PC-9 (cell line): ENCODE measurements around the gene SORCS2. TPM values are rescaled to one million over a fixed set of nuclear protein-coding genes. Genes with fewer than 3 reads are reported as not detected.

Source experiments
- BruUV-seq: library from RNA; stranded (reverse); fragments of 400-500 nt; replicated peaks from 2 replicates; lab custom pipeline; 2021; lab: Mats Ljungman, UMichigan
- CTCF ChIA-PET: fragments of 300-600 bp; sonication (Branson Sonifier 250); formaldehyde crosslinking; loops from one replicate; lab custom pipeline; 2022; ENCODE audit warnings: antibody characterized with exemption; lab: Charles Lee
- POLR2A ChIA-PET: fragments of 300-600 bp; sonication (Branson Sonifier 250); formaldehyde crosslinking; loops from one replicate; lab custom pipeline; 2022; ENCODE audit warnings: antibody characterized with exemption; ENCODE audit not compliant: unreplicated experiment; lab: Charles Lee
- DNase-seq, 2 experiments: peaks; one replicate each; pipeline versions ENCODE4 v3.0.0 to v3.0.0-alpha.2; 2015 to 2022; ENCODE audit warnings: mixed read lengths in 1 of 2
- H2AFZ ChIP-seq: fragments of 200-600 bp; sonication (generic); 2 replicates; pipeline ENCODE4 v1.8.1; 2017; ENCODE audit warnings: antibody characterized with exemption
- H3F3A ChIP-seq: fragments of 200-600 bp; sonication (generic); 2 replicates; pipeline ENCODE4 v1.8.1; 2017; ENCODE audit warnings: antibody characterized with exemption, mild to moderate bottlenecking, low read depth; ENCODE audit not compliant: insufficient read depth
- H3K27ac ChIP-seq: fragments of 200-600 bp; sonication (generic); 2 replicates; pipeline ENCODE4 v1.6.1; 2016; ENCODE audit warnings: mixed run types
- H3K27me3 ChIP-seq: fragments of 200-600 bp; sonication (generic); 2 replicates; pipeline ENCODE4 v1.6.1; 2016; ENCODE audit warnings: low read depth, mixed run types; ENCODE audit not compliant: insufficient read depth
- H3K36me3 ChIP-seq: fragments of 200-600 bp; sonication (generic); 2 replicates; pipeline ENCODE4 v1.6.1; 2016; ENCODE audit warnings: low read depth, mixed run types
- H3K4me1 ChIP-seq: fragments of 200-600 bp; sonication (generic); replicated peaks from 2 replicates; pipeline ENCODE4 v1.6.1; 2016; ENCODE audit warnings: mixed run types; ENCODE audit not compliant: insufficient read depth
- H3K4me2 ChIP-seq: fragments of 200-600 bp; sonication (generic); 2 replicates; pipeline ENCODE4 v1.6.1; 2017; ENCODE audit warnings: mixed run types
- H3K4me3 ChIP-seq: fragments of 200-600 bp; sonication (generic); 2 replicates; pipeline ENCODE4 v1.6.1; 2016; ENCODE audit warnings: mixed run types
- H3K79me2 ChIP-seq: fragments of 200-600 bp; sonication (generic); 2 replicates; pipeline ENCODE4 v1.6.1; 2017; ENCODE audit warnings: low read depth, mixed run types
- H3K9me2 ChIP-seq: fragments of 200-600 bp; sonication (generic); 2 replicates; pipeline ENCODE4 v1.8.1; 2017; ENCODE audit warnings: mild to moderate bottlenecking; ENCODE audit not compliant: insufficient read depth
- H3K9me3 ChIP-seq: fragments of 200-600 bp; sonication (generic); 2 replicates; pipeline ENCODE4 v1.8.1; 2016; ENCODE audit warnings: low read depth; ENCODE audit not compliant: insufficient read depth
- H4K20me1 ChIP-seq: fragments of 200-600 bp; sonication (generic); 2 replicates; pipeline ENCODE4 v1.8.1; 2017; ENCODE audit not compliant: insufficient read depth
- CTCF ChIP-seq: fragments of 200-600 bp; sonication (generic); conservative IDR thresholded peaks from 2 replicates; pipeline ENCODE4 v1.6.1; 2017; ENCODE audit warnings: mixed run types, antibody characterized with exemption, mild to moderate bottlenecking, moderate library complexity
- EZH2 ChIP-seq: fragments of 200-600 bp; sonication (generic); IDR thresholded peaks from 2 replicates; pipeline ENCODE4 v1.8.0; 2017; ENCODE audit warnings: antibody characterized with exemption, low read depth
- intact Hi-C: fragments of 100-400 bp; cut with micrococcal nuclease; formaldehyde crosslinking; loops from one replicate; pipeline ENCODE4 v1.10.0; 2022; ENCODE audit not compliant: unreplicated experiment
- total RNA-seq: library from RNA; stranded (reverse); gene quantifications from 2 replicates; pipeline ENCODE4 v1.2.3, GENCODE V29; 2021

Gene SORCS2
- total RNA-seq, 1 experiment from 2014 or later: 25.8 TPM

- Histone ChIP-seq H3K4me2 (no peak overlapping the region), H3F3A (peaks cover 37% of the 10 kb centered on the region; the same call in 1 of the 2 replicates), H3K27me3 (no peaks in the 10 kb centered on the region), H3K4me1 (no peaks in the 10 kb centered on the region), H3K4me3 (no peak overlapping the region), H3K9me3 (no peaks in the 10 kb centered on the region), H2AFZ (no peak overlapping the region), H3K79me2 (peaks cover 49% of the 10 kb centered on the region), H4K20me1 (peaks cover 93% of the 10 kb centered on the region), H3K27ac (no peak overlapping the region), H3K9me2 (no peaks in the 10 kb centered on the region), H3K36me3 (no peaks in the 10 kb centered on the region; the same call in 1 of the 2 replicates)
- ChIA-PET POLR2A (no interaction called here), CTCF (no interaction called here)
- intact Hi-C loops: no loop called here
- BruUV-seq: no TSS peak
- DNase-seq: no peak
- no peak for TF ChIP-seq CTCF
- no peak for TF ChIP-seq EZH2
These were observed 575.2 kb downstream of the SORCS2 start for GRCh38 chr4:7767526-7767925.

GRCh38 chr4:7767966-7768365 lies 575.6 kb downstream of the SORCS2 start:
- CTCF ChIA-PET: no interaction called here
- Histone ChIP-seq H4K20me1 (peaks cover 91% of the 10 kb centered on the region), H3K27ac (no peak overlapping the region), H3K4me1 (no peaks in the 10 kb centered on the region), H2AFZ (no peak overlapping the region), H3K27me3 (no peaks in the 10 kb centered on the region), H3F3A (peaks cover 40% of the 10 kb centered on the region; the same call in 1 of the 2 replicates), H3K9me2 (no peaks in the 10 kb centered on the region), H3K79me2 (peaks cover 45% of the 10 kb centered on the region; the same call in 1 of the 2 replicates), H3K9me3 (no peaks in the 10 kb centered on the region), H3K4me2 (no peak overlapping the region), H3K36me3 (no peaks in the 10 kb centered on the region; the same call in 1 of the 2 replicates), H3K4me3 (no peak overlapping the region)
- BruUV-seq: no TSS peak
- TF ChIP-seq EZH2 (no peak), CTCF (no peak)
- POLR2A ChIA-PET: no interaction called here
- intact Hi-C loops: no loop called here
- no peak for DNase-seq

GRCh38 chr4:7768736-7769135 lies 576.4 kb downstream of the SORCS2 start:
- no peak overlapping the region for H3K4me2 ChIP-seq
- no peak overlapping the region for H2AFZ ChIP-seq
- no peaks in the 10 kb centered on the region for H3K9me3 ChIP-seq
- ChIA-PET CTCF (no interaction called here), POLR2A (no interaction called here)
- H3F3A ChIP-seq: peaks cover 41% of the 10 kb centered on the region; the same call in 1 of the 2 replicates
- peaks cover 37% of the 10 kb centered on the region; the same call in 1 of the 2 replicates for H3K79me2 ChIP-seq
- no peak overlapping the region for H3K4me3 ChIP-seq
- BruUV-seq: no TSS peak
- H4K20me1 ChIP-seq: peaks cover 87% of the 10 kb centered on the region
- intact Hi-C loops: no loop called here
- no peaks in the 10 kb centered on the region for H3K27me3 ChIP-seq
- TF ChIP-seq EZH2 (no peak), CTCF (no peak)
- no peaks in the 10 kb centered on the region for H3K4me1 ChIP-seq
- no peaks in the 10 kb centered on the region for H3K9me2 ChIP-seq
- DNase-seq: no peak
- H3K27ac ChIP-seq: no peak overlapping the region
- no peaks in the 10 kb centered on the region; the same call in 1 of the 2 replicates for H3K36me3 ChIP-seq
